Measurements from ENCODE around the gene FAIM2.

The FAIM2 gene

GRCh38 chr12:49887091-49887490 lies 16.6 kb downstream of the FAIM2 start:
- no peak overlapping the region for H3K4me3 ChIP-seq (ENCODE audit: low read depth, low read length)
- no peak for TF ChIP-seq CTCF (IDR thresholded peaks at IDR 0.05; ENCODE audit: control insufficient read depth, extremely low read depth, insufficient read depth)
- no peak for DNase-seq (ENCODE audit: low read depth)

- no peak for DNase-seq (ENCODE audit: low read depth)
- TF ChIP-seq CTCF (IDR thresholded peaks at IDR 0.05; ENCODE audit: control insufficient read depth, extremely low read depth, insufficient read depth): no peak
Observed at GRCh38 chr12:49885663-49886461, 17.8 kb downstream of the FAIM2 start.

GRCh38 chr12:49885118-49885517 lies 18.6 kb downstream of the FAIM2 start:
- TF ChIP-seq CTCF (IDR thresholded peaks at IDR 0.05; ENCODE audit: control insufficient read depth, extremely low read depth, insufficient read depth): no peak
- no peak for DNase-seq (ENCODE audit: low read depth)
- no peak overlapping the region for H3K4me3 ChIP-seq (ENCODE audit: low read depth, low read length)

More at GRCh38 chr12:49885663-49886461, 17.8 kb downstream of the FAIM2 start:
- H3K4me3 ChIP-seq (ENCODE audit: low read depth, low read length): no peak overlapping the region

- DNase-seq (ENCODE audit: low read depth): no peak
- no peak overlapping the region for H3K4me3 ChIP-seq (ENCODE audit: low read depth, low read length)
- no peak for TF ChIP-seq CTCF (IDR thresholded peaks at IDR 0.05; ENCODE audit: control insufficient read depth, extremely low read depth, insufficient read depth)
Observed at GRCh38 chr12:49882851-49883464, 20.7 kb downstream of the FAIM2 start.

- no peak for TF ChIP-seq CTCF (IDR thresholded peaks at IDR 0.05; ENCODE audit: control insufficient read depth, extremely low read depth, insufficient read depth)
- no peak overlapping the region for H3K4me3 ChIP-seq (ENCODE audit: low read depth, low read length)
Observed at GRCh38 chr12:49882248-49882850, 21.4 kb downstream of the FAIM2 start.

GRCh38 chr12:49881415-49882247 lies 22.1 kb downstream of the FAIM2 start:
- H3K4me3 ChIP-seq (ENCODE audit: low read depth, low read length): no peak overlapping the region
- DNase-seq (ENCODE audit: low read depth): no peak
- TF ChIP-seq CTCF (IDR thresholded peaks at IDR 0.05; ENCODE audit: control insufficient read depth, extremely low read depth, insufficient read depth): no peak

More at GRCh38 chr12:49882248-49882850, 21.4 kb downstream of the FAIM2 start:
- DNase-seq (ENCODE audit: low read depth): no peak
